ENCODE results near the gene PRIMPOL.
A peak's percentile ranks its signal among the peaks of the same experiment; 100 is the strongest.
"Not testable (repeated sequence)": the region's sequence is repeated elsewhere in the genome, so short reads cannot be mapped to it uniquely, and the experiment has no call there.

The PRIMPOL gene, protein sequence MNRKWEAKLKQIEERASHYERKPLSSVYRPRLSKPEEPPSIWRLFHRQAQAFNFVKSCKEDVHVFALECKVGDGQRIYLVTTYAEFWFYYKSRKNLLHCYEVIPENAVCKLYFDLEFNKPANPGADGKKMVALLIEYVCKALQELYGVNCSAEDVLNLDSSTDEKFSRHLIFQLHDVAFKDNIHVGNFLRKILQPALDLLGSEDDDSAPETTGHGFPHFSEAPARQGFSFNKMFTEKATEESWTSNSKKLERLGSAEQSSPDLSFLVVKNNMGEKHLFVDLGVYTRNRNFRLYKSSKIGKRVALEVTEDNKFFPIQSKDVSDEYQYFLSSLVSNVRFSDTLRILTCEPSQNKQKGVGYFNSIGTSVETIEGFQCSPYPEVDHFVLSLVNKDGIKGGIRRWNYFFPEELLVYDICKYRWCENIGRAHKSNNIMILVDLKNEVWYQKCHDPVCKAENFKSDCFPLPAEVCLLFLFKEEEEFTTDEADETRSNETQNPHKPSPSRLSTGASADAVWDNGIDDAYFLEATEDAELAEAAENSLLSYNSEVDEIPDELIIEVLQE

DNA sequence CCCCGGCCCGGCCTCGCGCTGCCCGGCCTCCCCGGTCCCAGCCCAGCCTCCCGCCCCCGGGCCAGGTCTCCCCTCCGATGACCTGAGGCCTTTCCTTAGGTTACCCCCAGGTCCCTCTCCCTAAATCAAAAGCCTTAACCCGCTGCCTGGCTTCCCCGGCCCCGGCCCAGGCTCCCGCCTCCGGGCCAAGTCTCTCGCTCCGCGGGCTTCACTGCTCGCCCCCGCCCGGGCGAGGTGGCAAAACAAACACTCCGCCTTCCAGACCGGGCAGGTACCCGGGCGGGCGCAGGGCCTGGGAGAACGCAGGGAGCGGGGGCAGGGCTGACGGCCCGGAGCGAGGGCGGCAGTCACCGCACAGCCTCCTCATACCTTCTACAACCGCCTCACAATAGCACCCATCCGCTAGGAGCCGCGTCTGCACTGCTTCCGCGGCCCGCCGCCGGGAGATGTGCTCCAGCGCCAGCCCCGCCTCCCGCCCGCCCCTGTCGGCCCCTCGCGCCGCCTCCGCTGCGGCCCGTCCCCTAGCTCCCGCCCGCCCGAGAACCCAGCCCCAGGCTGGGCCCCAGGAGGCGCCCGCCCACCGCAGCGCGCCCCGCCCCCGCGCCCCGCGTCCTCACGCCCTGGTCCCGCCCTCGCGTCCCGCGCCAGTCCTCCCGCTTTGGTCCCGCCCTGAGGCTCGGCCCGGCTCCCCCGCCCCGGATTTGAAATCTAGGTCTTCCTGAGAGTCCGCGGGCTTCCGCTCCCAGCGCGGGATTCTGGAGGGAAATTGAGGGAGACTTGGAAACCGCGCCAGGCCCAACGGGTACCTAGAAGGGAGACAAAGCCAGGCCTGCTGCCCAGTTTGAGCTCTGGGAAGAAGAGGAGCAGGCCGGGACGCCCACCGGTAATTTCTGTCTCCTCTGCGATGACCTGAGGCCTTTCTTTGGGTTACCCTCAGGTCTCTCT lies at the start of gene PRIMPOL, which contains the start of gene CASP3:
TSS of gene PRIMPOL (plus strand) at position 713 of the 945 bp plus-strand sequence. CDS start 7,403 bp downstream, outside the sequence.
TSS of gene CASP3 (minus strand) at position 422 of the 945 bp plus-strand sequence. CDS start 10,994 bp downstream, outside the sequence.
- DNase-seq = peak; percentile 95 to 98

DNA sequence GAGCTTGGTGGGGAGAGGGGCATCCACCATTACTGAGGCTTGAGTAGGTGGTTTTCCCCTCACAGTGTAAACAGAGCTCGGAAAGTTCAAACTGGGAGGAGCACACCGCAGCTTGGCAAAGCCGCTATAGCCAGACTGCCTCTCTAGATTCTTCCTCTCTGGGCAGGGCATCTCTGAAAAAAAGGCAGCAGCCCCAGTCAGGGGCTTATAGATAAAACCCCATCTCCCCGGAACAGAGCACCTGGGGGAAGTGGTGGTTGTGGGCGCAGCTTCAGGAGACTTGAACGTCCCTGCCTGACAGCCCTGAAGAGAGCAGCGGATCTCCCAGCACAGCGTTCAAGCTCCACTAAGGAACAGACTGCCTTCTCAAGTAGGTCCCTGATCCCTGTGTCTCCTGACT lies 48.6 kb upstream of the PRIMPOL start:
- not testable (repeated sequence) for DNase-seq

DNA sequence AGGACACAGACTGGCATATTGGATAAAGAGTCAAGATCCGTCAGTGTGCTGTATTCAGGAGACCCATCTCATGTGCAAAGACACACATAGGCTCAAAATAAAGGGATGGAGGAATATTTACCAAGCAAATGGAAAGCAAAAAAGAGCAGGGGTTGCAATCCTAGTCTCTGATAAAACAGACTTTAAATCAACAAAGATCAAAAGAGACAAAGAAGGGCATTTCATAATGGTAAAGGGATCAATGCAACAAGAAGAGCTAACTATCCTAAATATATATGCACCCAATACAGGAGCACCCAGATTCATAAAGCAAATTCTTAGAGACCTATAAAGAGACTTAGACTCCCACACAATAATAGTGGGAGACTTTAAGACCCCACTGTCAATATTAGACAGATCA lies 46.7 kb upstream of the PRIMPOL start:
- DNase-seq = not testable (repeated sequence)

DNA sequence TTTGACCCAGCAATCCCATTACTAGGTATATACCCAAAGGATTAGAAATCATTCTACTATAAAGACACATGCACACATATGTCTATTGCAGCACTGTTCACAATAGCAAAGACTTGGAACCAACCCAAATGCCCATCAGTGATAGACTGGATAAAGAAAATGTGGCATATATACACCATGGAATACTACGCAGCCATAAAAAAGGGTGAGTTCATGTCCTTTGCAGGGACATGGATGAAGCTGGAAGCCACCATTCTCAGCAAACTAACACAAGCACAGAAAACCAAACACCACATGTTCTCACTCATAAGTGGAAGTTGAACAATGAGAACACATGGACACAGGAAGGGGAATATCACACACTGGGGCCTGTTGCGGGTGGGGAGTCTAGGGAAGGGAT lies 42.1 kb upstream of the PRIMPOL start:
- DNase-seq = not testable (repeated sequence)

DNA sequence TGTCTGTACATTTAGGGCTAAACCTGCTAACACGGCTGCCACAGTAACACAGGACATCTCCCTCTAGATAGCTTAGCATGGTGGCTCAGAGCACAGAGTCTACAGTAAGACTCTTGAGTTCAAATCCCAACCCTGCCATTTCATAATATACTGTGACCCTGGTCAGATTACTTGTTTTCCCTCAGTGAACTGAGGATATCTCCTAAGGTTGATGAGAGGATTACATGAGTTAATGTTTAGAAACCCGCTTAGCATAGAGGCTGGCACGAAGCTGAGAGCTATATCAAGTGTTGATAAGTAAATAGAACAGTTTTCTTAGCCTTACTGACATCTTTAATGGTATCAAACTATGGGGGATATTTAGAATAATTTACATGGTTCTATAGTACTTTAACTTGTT lies 37.5 kb upstream of the PRIMPOL start:
- no peak for DNase-seq

DNA sequence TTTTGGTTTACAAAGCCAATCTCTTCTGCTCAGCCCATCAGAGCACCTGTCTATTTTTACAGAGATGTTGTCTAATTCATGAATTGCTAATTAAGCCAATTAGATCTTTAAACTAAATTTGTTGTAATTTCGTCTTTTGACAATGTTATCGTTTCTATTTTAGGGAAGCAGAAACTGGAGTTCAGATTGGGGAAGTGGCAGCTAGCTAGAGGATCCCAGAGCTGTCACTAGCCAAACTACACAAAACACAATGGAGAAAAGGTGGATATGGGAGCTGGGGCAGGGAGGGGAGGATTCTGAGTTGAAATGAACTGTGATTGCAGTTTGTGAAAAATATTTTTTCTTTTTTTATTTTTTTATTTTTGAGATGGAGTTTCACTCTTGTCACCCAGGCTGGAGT lies 36.1 kb upstream of the PRIMPOL start:
- no peak for DNase-seq

DNA sequence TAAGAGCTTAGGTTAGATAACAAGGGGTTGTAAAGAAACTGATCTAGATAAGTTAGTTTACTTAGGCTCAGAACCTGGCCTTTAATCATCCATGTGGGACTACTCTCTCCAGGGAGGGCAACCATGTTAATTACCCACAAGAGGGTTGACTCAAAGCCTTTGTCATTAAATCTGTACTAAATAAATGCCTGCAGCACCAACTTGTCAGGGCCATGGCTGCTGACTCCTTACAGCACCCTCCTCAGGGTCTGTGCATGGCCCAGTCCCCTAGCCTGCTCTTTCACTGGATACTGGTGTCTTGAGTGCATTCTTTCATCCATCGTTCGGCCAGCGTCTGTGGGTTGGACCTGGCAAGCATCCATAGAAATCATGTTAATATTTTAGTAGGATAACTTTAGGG lies 35.0 kb upstream of the PRIMPOL start:
- DNase-seq = no peak

DNA sequence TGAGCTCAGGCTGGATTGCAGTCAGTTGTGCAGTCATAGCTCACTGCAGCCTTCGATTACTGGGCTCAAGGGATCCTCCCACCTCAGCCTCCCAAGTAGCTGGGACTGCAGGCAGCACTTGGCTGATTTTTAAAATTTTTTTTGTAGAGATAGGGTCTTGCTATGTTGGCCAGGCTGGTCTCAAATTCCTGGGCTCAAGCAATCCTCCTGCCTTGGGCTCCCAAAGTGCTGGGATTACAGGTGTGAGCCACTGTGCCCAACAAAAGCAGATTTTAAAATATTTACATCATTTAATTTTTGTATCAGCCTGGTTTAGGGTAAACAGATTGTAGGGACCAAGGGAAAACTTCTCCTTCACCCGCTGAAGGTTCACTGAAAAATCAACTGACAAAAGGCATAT lies 33.4 kb upstream of the PRIMPOL start:
- not testable (repeated sequence) for DNase-seq

DNA sequence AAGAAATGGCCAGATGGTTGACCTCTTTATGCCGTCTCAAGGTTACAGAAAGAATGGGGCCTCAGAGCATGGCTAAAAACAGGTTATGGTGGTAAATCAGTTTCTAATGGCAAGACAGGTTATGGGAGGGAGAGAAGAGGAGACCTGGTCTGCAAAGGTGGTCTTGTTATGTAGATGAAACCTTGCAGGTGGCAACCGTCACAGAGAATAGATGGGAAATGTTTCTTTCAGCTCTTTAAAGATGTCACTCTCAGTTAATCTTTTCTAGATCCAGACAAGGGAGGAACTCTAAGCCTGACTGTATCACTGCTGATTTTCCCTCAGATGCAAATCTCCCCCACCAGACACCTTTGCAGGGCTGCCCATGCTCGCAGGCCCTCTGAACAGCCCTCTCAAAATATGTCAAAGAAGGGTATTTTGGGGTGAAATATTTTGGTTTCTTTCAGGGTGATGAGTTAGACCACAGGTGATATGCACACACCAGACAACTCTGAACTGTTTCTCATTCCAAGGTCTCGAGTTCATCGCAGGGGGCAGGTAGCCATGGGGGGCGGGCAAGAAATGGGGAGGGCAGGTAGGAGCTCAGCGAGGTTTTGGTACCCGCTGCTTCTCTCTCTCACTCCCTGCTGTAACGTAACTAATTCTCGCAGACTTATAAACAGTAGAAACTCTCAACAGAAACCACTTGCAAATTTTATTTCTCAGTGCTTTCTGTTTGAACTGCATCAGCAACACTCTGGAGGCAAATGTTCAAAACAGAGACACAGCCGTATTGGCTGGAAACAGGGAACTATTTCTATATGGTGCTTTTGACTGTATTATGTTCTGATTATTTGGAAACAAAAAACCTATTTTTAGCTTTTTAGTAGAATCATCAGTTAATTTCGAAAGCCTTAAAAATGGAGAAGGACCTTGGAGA lies 32.6 kb upstream of the PRIMPOL start:
- DNase-seq = no peak

DNA sequence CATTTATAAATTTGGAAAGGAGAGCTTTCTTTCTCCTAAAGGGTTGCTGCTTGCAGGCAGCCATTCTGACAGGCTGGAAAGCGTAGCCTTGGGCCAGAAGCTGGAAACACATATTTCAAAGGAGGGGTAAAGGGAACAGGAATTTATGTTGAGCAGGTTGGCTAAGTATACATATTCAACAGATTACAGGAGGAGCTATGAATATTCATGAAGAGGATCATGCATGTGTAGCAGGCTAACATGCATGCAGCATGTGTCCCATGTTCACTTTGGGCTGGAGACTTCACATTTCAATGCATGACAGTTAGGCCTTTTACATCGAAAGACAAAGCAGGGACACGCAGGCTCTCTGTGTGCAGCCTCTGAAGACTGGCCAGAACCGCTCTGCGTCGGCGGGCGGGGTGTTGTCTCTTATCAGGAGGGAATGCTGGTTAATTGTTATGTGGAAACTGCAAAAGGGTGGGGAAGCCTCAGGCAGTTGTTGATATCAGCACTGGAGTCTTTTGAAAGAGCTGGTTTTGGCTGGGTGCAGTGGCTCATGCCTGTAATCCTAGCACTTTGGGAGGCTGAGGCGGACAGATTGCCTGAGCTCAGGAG lies 31.8 kb upstream of the PRIMPOL start:
- DNase-seq = no peak

DNA sequence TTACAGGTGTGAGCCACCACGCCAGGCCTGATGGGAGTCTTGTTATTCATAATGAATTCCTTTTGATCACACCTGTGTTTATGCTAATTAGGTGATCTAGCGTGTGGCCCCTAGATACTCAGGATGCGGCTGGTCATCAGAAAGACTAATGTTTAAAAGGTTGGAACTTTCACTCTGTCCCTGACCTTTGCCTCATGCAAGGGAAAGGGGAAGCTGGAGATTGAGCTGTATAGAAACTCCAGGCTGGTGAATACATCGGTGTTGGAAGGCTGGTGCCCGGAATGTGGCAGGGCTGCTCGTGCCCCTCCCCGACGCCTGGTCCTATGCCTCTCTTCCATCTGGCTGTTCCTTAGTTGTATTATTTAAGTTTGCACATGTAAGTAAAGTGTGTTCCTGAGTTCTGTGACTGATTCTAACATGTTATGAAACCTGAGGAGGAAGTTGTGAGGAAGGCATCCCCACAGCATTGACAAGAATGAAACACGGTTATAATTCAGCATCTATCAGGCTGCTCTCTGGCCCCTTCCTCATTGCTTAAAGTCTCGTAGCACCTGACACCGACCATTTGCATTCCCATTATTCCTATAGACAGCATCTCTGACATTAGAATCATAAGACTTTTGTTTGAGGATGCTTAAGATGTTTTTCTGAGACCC lies 29.2 kb upstream of the PRIMPOL start:
- no peak for DNase-seq

DNA sequence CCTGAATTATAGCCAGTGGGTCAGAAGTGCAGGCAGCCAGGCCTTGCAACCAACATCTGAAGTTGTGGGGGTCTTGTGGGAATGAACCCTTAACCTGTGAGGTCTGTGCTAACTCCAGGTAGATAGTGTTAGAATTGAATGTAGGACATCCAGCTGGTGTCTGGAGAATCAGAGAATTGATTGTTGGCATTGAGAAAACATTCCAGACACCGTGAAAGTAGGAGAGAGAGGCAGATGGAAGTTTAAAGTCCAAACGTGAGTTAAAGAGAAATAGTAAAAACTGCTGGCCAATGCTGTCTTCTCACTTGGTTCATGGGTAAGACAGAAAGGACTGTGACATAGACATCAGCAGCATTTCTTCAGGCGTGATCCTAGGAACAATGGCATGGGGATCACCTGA lies 28.0 kb upstream of the PRIMPOL start:
- no peak for DNase-seq

DNA sequence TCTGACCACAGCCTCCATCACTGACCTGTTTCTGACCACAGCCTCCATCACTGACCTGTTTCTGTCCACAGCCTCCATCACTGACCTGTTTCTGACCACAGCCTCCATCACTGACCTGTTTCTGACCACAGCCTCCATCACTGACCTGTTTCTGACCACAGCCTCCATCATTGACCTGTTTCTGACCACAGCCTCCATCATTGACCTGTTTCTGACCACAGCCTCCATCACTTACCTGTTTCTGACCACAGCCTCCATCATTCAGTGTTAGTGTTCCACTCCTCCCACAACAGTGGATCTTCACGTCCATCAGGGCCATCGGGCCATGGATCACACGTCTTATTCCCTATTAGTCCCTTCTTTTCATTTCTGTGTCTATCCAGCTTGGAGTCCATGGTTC lies 25.0 kb upstream of the PRIMPOL start:
- DNase-seq = not testable (repeated sequence)

DNA sequence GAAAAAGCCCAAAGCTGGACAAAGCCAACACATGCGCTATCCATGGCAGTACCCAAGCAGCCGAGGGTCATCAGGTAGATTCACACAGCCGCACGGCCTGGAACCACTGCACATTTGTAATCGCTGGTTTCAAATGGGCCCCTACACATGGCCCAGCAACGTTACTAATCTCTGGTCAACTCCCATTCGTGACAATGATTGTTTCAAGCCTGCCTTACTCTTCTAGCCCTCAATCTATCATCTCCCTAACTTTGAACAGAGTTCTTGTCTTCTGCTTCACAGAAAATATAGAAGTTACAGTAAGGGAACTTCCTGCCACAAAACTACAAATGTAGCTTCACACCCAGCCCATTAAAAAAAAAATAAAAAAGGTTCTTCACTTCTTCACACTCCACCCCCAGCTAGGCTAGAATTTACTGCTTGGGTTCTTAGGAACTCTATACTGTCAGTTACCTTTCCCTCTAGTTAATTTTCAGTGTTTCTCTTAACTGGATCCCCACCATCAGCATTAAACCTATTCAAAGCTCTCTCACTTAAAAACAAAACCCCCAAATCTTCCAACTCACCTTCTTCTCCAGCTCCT lies 24.5 kb upstream of the PRIMPOL start:
- no peak for DNase-seq

DNA sequence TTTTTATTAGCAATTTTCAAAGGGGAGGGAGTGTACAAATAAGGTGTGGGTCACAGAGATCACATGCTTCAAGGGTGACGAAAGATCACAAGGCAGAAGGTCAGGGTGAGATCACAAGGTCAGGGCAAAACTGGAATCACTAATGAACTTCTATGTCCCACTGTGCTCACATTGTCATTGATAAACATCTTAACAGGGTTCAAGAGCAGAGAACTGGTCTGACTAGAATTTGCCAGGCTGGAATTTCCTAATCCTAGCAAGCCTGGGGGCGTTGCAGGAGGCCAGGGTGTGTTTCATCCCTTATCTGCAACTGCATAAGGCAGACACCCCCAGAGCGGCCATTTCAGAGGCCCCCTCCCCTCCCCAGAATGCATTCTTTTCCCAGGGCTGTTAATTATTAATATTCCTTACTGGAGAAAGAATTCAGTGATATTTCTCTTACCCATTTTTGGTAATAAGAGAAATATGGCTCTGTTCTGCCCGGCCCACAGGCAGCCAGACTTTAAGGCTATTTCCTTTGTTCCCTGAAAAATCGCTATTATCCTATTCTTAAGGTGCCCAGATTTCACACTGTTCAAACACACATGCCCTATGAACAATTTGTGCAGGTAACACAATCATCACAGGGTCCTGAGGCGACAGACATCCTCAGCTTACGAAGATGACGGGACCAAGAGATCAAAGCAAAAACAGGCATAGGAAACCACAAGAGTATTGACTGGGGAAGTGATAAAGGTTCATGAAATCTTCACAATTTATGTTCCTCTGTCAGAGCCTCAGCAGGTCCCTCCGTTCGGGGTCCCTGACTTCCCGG lies 23.5 kb upstream of the PRIMPOL start:
- DNase-seq = not testable (repeated sequence)

DNA sequence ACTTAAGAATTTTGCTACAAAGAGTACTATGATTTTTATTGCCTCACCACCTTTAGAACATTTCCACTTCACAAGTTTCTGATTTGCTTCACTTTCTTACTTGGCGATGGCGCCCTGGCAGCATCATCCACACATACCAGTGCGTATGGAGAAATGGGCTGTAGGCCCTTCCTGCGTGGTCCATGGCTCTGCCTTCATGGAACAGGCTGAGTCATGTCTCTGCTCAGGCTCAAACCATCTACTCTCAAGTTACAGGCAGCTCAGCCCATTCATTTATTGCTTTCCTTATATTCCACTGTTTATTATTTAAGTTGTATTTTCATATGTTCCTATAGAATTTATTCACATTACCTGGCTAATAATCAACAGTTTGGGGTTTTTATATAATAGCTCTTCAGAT lies 21.4 kb upstream of the PRIMPOL start:
- no peak for DNase-seq

DNA sequence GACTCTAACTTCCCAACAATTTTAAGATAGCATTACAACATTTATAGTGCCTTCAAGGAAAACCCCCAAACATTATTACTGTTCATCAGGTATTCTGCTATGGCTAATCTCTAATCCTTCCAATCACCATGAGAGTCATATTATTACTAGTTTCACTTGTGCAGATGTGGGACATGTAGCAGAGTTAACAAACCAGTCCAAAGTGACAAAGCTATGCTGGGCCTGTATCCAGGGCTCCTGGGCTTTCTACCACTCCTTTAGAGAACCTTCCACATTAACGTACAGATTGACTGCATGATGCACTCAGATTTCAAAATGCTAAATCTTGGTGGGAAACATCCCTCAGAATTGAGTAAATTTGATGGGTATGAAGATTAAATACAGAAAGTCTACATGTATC lies 16.7 kb upstream of the PRIMPOL start:
- DNase-seq = no peak

DNA sequence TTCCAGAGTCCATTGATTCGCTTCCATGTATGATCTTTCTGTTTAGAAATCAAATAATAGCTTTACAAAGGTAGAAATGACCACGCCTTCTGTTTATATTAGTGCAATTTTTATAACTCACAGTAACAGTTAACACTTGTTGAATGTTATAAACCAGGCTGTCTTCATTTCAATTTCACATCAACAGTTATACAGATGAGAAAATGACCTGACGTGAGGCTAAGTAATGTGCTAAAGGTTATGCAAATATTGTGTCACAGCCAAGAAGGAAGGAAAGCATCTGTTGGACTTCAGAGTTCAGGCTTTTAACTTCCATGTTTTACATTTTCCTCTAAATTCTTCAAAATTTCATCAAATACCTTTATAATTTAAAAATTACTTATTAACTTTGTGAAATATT lies 14.2 kb upstream of the PRIMPOL start:
- no peak for DNase-seq

DNA sequence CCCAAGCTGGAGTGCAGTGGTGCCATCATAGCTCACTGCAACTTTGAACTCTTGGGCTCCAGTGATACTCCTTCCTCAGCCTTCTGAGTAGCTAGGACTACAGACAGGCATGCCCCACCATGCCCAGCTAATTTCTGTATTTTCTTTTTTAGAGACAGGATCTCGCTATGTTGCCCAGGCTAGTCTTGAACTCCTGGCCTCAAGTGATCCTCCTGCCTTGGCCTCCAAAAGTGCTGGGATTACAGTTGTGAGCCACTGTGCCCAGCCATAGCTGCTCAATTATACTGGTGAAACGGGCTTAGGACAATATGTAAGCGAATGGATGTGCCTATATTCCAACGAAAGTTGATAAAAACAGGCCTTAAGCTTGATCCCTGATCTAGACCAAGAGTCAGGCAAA lies 13.4 kb upstream of the PRIMPOL start:
- DNase-seq = no peak

DNA sequence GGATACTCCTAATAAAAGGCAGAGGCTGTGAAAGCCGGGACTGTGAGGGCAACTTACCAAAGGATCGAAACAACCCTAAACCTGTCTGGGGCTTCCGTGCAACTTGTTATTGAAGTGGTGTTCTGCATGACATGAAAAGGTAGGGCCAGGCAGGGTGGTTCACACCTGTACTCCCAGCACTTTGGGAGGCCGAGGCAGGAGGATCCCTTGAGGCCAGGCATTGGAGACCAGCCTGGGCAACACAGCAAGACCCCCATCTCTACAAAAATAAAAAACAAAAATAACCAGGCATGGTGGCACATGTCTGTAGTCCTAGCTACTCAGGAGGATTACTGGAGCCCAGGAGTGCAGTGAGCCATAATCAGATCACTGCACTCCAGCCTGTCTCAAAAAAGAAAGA lies 12.6 kb upstream of the PRIMPOL start:
- DNase-seq = no peak

Measured in stimulated activated CD4-positive, alpha-beta T cell treated with anti-CD3 and anti-CD28 coated beads, Interleukin-2, amount 100 ng/mL, for 24 hours (primary cell).